Measurements from ENCODE around the gene SERPINB6.
A peak's percentile ranks its signal among the peaks of the same experiment; 100 is the strongest.
"Not testable (repeated sequence)": the region's sequence is repeated elsewhere in the genome, so short reads cannot be mapped to it uniquely, and the experiment has no call there.

Gene SERPINB6

DNA sequence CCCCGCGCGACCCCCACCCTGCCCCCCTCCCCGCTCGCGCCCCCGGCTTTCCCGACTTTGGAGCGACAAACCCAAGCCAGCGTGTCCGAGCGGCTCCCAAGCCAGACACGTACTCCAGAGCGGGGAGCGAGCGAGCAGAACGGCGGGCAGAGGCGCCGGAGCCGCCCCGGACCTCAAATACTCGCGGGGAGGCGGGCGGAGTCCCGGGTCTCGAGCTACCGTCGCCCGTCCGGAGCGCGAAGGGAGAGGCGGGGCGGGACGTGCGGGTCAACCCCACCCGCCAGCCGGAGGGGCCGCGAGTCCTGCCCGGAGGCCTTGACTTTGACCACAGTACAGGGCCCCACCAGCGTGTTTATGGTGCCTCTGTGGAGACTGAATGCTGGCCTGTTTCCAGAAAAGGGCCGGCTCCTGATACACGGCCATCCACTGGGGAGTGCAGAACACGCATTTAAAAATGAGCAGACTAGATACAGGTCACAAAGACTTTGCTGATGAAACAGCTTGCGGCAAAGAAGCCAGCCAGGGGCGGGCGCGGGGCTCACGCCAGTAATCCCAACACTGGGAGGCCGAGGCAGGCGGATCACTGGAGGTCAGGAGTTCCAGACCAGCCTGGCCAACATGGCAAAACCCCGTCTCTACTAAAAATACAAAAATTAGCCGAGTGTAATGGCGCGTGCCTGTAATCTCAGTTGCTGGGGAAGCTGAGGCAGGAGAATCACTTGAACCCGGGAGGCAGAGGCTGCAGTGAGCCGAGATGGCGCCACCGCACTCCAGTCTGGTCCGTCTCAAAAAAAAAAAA lies at the start of gene SERPINB6:
Gene SERPINB6, minus strand, starts transcription at position 148 of the 799 bp plus-strand sequence. CDS start 12,235 bp downstream, outside the sequence.
- peak; percentile 66 for DNase-seq

DNA sequence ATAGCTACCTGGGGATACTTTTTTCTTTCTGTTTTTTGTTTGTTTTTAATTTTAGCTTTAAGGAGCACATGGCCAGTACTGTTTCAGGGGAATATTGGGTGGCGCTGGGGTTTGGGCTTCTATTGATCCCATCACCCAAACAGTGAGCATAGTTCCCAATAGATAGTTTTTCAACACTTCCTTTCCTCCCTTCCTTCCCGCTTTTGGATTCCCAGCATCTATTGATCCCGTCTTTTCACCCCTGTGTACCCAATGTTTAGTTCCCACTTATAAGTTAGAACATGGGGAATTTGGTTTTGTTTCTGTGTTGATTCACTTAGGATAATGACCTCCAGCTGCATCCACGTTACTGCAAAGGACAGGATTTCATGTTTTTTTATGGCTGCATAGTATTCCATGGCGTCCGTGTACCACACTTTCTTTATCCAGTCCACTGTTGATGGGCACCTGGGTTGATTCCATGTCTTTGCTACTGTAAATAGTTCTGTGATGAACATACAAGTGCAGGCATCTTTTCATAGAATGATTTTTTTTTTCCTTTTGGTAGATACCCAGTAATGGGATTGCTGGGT lies 48.5 kb upstream of the SERPINB6 start:
- no peak for DNase-seq

DNA sequence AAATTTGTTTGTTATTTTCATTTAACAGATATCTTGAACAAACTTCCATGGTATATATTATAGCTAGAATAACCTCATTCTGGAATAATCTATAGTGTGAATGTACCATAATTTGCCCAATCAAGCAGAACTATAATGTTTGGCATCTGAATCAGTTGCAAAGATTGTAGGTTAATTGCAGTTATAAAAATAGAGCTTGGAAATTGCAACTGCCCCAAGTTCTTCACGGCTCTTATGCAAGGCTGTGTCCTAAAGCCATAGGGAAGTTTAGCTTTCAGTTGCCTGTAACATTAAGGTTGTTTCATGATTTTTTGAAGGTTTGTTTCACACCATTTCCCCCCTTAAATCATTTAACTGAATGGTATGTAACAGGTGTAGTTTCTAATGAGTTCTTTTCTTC lies 47.7 kb upstream of the SERPINB6 start:
- DNase-seq = no peak

DNA sequence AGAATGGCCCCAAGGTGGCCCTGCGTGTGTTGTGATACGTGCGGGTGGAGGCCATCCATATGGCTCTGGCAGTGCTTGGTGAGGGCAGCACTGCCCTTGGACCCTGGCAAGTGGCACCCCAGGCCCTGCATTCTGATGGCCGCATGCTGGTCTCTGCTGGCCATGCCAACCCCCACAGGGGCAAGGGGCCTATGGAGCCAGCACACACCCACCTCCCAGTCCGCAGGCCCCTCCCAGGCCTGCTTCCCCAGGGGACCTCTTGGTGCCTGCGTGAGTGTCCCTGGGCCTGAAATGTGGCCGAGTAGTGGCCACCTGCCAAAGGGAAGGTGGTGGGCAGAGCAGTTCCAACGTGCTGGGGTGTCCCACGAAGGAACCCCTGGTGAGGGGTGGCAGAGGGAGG lies 45.9 kb upstream of the SERPINB6 start:
- DNase-seq = no peak

DNA sequence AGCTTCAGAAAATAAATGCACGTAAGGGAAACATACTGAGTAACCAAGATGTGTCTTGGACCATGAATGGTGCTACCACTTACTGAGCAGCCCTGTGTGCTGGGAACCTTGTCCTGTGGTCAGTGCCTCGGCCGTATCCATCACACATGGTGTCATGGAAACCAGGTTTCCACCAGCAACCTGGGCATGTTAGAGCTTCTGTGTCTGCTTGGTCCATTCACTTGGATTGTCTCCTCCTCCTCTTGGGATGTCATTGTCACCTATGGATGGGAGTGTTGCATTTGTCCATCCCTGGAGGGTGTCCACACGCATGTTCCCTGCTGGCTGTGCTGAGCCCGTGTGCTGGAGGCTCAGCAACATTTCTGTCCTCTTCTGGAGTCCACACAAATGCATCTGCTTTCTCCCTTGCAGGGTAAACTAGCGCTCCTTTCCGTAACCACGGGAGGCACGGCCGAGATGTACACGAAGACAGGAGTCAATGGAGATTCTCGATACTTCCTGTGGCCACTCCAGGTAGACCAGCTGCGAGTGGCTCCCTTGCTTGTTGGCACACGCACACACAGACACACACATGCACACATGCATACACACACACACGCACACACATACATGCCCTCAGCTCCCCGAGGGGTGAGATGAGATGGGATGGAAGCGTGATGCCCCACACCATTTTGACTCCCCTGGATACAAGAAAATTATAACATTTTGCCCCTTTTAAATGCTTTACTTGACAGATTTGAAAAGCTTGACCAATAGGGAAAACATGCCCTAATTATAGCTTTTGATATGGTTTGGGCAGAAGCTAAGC lies 45.3 kb upstream of the SERPINB6 start:
- DNase-seq = no peak

DNA sequence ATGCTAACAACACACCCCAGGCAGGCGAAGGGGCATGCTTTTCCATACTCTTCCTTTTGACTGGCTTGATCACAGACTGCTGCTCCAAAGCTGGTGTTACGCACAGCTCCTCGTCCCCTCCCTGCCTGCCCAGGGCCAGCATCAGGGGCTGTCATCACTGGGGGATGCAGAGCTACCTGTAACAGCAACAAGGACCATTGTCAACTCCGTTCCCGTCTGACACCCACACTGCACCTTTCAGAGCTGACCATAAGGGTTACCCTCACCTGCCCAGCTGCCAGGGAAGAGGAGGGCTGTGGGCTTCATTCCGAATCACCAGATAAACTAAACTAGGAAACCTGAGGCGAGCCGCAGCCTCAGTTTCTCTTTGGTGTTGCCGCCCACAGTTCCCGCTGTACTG lies 43.8 kb upstream of the SERPINB6 start:
- DNase-seq = no peak

DNA sequence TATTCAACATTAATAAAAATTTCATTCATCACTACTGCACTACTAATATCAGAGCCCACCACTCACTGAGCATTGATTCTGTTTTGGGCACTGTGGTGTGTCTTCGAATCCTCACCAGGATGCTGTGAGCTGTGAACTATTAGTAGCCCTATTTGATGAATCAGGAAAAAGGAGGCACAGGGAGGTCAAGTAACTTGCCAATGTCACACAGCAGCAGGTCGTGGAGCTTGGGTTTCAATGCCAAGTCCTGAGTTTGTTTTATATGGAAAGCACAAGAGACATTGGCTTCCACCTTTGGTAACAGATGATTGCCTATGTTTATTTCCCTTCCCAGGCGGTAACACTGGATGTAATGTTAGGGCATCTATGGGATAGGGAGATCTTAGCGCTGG lies 43.3 kb upstream of the SERPINB6 start:
- DNase-seq = no peak

DNA sequence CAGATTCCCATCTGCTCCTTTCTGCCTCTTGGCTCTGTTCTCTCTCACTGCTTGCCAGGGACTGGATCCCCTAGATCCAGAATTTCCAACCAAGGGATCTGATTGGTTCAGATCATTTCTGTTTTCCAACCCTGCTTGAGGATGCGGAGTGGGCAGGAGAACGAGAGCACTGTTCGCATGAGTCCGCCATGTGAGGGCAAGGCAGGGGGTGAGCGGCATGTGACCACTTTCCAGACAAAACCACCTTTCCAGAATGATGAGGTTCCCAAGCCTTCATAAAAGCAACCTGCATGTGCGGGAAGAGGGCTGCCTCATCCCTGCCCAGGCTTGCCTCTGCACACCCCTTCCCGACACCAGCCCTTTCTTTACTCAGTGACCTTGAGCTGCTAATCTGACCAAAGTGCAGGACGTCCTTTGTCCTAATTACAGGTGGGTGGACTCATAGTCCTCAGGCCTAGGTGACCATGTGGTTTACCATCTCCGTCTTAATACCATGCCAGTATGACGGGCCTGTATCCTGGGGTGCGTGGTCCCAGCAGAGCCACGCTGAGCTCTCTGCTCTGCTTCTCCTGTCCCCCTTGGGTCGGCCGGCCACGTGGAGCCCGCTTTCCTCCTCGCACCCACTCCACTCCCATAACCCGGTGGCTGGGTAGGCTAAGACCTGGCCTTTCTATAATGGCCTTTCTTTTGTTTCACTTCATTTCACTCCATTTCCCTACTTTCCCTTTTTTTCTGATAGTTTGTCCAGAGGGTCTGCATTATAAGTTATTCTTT lies 42.7 kb upstream of the SERPINB6 start:
- DNase-seq = no peak

DNA sequence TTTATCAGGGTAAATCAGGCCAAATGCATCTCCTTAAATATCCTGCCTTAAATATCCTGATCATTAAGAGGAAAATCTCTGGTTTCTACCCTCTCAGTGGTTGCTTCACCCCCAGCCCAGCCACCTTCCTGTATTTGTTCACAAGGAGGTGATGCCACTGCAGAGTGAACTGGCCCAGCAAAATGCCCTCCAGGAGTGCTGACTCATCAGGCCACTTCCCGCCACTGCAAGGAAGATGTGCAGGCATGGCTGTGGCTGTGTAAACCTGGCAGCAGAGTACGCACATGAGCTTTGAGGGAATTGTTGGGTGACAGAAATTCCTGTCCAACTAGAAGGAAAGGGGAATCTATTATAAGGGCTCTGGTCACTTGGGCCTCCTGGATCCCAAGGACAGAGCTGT lies 42.1 kb upstream of the SERPINB6 start:
- peak; percentile 49 for DNase-seq

DNA sequence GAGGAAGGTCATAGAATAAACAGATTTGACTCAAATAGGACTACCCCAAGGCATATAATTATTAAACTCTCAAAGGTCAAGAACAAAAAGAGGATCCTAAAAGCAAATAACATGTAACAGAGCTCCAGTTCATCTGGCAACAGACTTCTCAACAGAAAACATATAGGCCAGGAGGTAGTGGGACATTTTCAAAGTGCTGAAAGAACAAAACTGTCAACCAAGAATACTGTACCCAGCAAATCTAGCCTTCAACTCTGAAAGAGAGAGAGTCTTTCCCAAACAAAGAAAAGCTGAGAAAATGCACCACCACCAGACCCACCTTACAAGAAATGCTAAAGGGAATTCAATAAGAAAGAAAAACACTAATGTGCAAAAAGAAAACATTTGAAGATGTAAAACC lies 40.2 kb upstream of the SERPINB6 start:
- DNase-seq = no peak

DNA sequence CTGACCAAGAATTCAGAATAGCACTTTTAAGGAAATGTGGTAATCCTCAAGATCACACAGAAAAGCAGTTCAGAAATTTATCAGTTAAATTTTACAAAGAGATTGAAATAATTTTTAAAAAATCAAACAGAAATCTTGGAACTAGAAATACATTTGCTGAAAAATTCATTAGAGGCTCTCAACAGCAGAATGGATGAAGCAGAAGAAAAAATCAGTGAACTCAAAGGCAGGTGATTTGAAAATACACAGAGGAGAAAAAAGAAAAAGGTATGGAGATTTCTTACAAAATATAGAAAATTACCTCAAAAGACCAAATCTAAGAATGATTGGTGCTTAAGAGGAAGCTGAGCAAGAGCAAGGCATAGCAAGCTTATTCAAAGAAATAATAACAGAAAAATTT lies 39.8 kb upstream of the SERPINB6 start:
- no peak for DNase-seq

DNA sequence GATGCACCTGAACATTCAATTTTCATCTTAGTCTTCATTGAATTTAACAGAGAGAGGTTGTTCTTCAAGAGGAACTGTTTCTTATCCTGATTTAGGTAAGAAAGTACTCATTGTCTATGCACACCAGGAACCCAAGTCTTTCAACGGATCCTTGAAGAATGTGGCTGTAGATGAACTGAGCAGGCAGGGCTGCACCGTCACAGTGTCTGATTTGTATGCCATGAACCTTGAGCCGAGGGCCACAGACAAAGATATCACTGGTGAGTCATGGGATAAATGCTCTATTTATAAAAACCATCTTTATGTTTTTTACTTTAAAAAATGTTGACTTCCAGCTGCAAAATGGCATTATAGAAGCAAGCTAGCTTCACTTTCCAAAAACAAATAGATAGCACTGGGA lies 38.6 kb upstream of the SERPINB6 start:
- no peak for DNase-seq

DNA sequence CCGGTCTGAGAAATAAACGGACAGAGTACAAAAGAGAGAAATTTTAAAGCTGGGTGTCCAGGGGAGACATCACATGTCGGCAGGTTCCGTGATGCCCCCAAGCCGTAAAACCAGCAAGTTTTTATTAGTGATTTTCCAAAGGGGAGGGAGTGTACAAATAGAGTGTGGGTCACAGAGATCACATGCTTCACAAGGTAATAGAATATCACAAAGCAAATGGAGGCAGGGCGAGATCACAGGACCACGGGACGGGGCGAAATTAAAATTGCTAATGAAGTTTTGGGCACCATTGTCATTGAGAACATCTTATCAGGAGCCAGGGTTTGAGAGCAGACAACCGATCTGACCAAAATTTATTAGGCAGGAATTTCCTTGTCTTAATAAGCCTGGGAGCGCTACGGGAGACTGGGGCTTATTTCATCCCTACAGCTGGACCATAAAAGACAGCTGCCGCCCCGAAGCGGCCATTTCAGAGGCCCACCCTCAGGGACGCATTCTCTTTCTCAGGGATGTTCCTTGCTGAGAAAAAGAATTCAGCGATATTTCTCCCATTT lies 37.4 kb upstream of the SERPINB6 start:
- not testable (repeated sequence) for DNase-seq

DNA sequence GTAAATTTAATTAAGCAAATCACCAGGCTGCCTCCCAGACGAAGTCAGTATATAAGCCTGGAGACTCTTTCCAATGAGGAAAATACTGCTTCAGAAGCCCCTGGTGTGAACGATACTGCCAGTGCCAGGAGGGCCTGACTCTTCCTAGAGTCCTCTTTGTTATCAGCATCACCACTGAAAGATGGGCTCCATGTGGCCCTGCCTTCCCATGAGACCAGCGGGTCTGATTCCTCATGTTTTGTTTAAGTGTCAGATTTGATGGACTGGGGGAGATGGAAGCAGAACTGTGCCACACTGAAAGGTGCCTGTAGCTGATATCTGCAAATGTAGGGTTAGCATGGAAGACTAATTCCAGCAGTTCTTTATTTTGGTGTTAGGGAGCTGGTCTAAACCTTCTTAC lies 36.2 kb upstream of the SERPINB6 start:
- DNase-seq = no peak

DNA sequence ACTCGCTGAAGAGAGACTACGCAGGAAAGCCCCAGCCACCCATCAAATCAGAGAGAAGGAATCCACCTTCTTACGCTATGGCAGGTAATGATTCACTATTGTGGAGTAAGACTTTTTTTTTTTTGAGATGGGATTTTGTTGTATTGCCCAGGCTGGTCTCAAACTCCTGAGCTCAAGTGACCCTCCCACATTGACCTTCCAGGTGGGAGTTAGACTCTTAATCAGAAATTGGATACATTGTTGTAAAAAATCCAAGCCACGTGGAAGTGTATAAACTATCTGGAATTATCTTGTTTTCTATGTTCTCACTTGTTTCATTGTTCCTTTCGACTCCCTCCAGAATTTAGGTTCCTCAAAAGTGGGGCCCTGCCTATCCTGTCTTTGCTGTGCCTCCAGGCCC lies 35.1 kb upstream of the SERPINB6 start:
- DNase-seq = no peak

DNA sequence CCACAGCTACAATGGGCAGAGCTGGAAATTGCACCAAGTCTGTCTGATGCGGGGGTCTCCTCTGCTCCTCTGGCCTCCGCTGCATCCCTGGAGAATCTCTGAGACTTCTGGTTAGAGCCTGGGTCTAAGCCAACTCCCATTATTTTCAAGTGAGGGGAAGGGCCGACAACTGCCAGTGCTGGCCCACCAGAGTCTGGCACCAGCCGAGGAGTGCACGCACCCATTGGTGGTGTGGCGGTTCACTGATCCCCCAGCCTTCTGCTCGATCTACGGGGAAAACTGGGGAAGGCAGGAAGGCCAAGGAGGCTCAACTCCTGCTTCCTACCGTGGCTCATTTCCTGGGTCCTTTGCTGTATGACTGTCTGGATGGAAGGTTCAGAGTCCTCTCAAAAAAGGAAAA lies 34.5 kb upstream of the SERPINB6 start:
- no peak for DNase-seq

DNA sequence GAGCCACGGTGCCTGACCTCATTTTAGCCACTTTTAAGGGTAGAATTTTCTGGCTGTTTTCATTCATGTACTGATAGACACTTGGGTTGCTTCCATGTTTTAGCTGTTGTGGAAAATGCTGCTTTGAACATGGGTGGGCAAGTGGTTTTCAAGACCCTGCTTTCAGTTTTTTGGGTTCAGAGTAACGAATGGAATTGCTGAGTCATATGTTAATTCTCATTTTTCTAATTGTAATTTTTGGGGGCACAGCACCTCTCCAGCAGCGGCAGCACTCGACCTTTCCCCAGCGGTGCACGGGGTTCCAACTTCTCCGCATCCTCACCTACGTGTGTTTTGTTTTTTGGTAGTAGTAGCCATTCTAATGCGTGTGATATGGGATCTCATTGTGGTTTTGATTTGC lies 33.7 kb upstream of the SERPINB6 start:
- DNase-seq = no peak

DNA sequence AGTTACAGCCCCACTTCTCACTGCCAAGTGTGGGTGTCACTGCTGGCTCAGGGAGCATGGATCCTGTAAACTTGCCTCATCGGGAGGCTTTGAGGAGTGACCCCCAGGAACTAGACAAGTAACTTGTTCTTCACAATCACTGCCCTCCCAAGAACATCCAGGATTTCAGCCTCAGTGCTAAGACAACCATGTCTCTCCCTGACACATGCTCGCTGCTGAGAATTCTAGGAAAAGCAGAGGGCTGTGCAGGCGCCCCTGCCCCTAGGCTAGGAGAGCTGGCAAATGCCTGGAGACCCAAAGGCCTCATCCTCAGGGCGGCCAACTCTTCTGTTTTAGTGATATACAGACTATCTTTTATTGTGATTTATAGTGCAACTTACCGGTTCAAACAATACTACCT lies 31.9 kb upstream of the SERPINB6 start:
- not testable (repeated sequence) for DNase-seq

DNA sequence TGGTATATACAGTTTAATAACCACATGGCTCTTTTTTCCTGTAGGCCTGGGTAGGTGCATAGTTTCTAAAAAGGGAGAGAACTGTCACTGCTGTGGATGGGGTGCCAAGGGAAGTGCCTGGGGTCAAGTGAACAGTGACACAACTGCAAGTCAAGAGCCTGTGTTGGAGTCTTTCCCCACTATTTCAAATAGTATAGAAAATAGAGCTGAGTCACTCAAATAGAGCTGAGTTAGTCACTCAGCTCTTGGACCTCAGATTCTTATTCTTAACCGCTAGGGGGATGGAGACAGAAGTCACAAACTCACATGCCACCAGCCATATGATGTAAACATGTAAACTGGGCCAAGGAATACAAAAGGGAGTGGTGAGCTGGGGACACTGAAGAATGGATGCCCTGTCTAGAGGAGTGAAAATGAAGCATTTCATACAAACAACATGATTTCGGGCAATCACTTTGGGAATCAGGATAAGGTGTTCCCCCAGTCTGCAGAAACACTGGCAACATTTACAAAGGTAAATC lies 30.5 kb upstream of the SERPINB6 start:
- DNase-seq = no peak

DNA sequence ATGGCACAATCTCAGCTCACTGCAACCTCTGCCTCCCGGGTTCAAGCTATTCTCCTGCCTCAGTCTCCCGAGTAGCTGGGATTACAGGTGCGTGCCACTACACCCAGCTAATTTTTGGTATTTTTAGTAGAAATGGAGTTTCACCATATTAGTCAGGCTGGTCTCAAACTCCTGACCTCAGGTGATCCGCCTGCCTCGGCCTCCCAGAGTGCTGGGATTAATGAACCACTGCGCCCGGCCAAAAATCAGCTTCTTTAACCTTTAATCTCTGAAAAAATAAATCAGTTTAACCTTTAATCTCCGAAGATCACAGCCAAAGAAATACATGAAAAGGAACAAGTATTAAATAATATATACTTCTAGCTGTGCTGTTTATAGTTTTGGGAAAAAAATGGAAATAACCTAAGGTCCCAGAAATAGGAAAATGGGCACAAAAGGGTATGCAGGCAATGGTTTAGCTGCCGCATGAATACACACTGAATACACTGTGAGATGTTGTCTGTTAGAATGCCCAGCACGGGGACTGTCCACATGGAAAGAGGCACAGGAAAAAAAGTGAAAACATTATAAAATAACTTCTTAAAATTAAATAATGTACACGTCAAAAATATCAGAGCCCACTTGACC lies 29.9 kb upstream of the SERPINB6 start:
- no peak for DNase-seq

DNA sequence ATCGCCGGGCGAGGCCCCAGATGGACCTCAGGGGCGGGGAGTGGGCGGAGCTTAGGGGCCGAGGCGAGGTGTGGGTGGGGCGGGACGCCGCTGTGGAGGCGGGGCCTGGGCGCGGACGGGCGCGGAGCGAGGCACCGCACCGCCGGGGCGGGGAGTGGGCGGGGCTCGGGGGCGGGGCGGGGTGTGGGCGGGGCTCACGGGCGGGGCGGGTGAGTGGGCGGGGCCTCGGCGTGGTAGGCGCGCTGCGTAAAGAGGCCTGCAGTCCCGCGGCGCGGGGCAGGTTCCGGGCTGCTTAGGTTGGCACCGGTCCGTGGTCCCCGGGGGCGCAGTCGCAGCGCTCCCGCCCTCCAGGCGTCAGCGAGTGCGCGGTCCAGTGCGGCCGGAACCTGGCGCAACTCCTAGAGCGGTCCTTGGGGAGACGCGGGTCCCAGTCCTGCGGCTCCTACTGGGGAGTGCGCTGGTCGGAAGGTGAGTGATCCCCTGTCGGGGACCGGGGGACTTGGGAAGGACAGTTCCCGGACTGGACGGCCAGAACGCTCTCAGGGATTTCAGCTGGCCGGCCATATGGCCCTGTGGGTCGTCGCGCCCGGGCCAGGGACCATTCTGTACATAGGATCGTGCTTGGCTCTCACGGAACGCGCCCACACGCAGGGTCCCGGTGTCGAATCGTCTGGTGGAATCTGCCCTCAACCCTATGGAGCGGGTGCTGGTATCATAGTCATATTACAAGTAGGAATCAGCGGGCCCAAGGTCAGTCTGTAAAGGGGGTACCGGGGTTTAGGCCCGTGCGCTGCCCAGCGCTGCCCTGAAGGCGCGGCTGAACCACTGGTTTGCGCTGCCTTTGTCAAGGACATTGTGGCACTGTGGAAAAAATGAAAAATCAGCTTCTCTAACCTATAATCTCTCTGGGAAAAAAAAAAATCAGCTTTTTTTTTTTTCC lies 28.5 kb upstream of the SERPINB6 start, which contains the start of gene NQO2:
Gene NQO2, plus strand, starts transcription at position 277 of the 940 bp plus-strand sequence. CDS start 6,659 bp downstream, outside the sequence.
- peak; percentile 85 for DNase-seq

Measured in T1000 (cell line).